Fibroblast of lung (primary cell): ENCODE results near the gene SH3BP2. TPM values are rescaled to one million over a fixed set of nuclear protein-coding genes. Genes with fewer than 3 reads are reported as not detected.

Experiments used
- DNase-seq, 2 donors: peaks; one replicate each; pipeline versions ENCODE4 v3.0.0 to v3.0.0-alpha.2; 2010; ENCODE audit warnings: low read depth in 2 of 2
- H2AFZ ChIP-seq: 2 replicates; pipeline ENCODE4 v1.5.1; 2012; ENCODE audit warnings: low read length, control low read depth, inconsistent platforms
- H3K27ac ChIP-seq: 2 replicates; pipeline ENCODE4 v1.5.1; 2011; ENCODE audit warnings: low read length, control low read depth; ENCODE audit not compliant: insufficient read depth
- H3K27me3 ChIP-seq: 2 replicates; pipeline ENCODE4 v1.5.1; 2011; ENCODE audit warnings: mild to moderate bottlenecking, low read length; ENCODE audit not compliant: control insufficient read depth, insufficient read depth
- H3K36me3 ChIP-seq: 2 replicates; pipeline ENCODE4 v1.5.1; 2011; ENCODE audit warnings: low read length; ENCODE audit not compliant: control insufficient read depth, insufficient read depth
- H3K4me1 ChIP-seq: 2 replicates; pipeline ENCODE4 v1.5.1; 2011; ENCODE audit warnings: low read length; ENCODE audit not compliant: control insufficient read depth, insufficient read depth; ENCODE audit errors: extremely low read depth
- H3K4me2 ChIP-seq: 2 replicates; pipeline ENCODE4 v1.5.1; 2011; ENCODE audit warnings: low read length, control low read depth; ENCODE audit not compliant: insufficient read depth; ENCODE audit errors: extremely low read depth
- H3K4me3 ChIP-seq, 4 experiments: fragments of 200-600 bp in 1 of 4; sonication (generic) in 1 of 4; replicated peaks in 1 of 4; 2 replicates each; pipeline ENCODE4 v1.5.1; 2011 to 2016; ENCODE audit warnings: low read length in 4 of 4, low read depth in 3 of 4, mild to moderate bottlenecking in 3 of 4, control low read depth in 2 of 4, inconsistent platforms in 1 of 4, mixed read lengths in 1 of 4; ENCODE audit not compliant: insufficient read depth in 1 of 4; ENCODE audit errors: control extremely low read depth in 1 of 4
- H3K79me2 ChIP-seq: 2 replicates; pipeline ENCODE4 v1.5.1; 2012; ENCODE audit warnings: mild to moderate bottlenecking, low read length, inconsistent platforms; ENCODE audit not compliant: control insufficient read depth, insufficient read depth
- H3K9ac ChIP-seq: 2 replicates; pipeline ENCODE4 v1.5.1; 2011; ENCODE audit warnings: mild to moderate bottlenecking, low read length, control low read depth; ENCODE audit not compliant: insufficient read depth
- H3K9me3 ChIP-seq: 2 replicates; pipeline ENCODE4 v1.5.1; 2012; ENCODE audit warnings: low read depth, low read length; ENCODE audit not compliant: control insufficient read depth, insufficient read depth
- H4K20me1 ChIP-seq: 2 replicates; pipeline ENCODE4 v1.5.1; 2011; ENCODE audit warnings: low read length; ENCODE audit not compliant: control insufficient read depth, insufficient read depth; ENCODE audit errors: extremely low read depth
- EZH2 ChIP-seq: IDR thresholded peaks from 2 replicates; pipeline ENCODE4 v1.5.1; 2012; ENCODE audit warnings: low read length, control low read depth, mild to moderate bottlenecking; ENCODE audit errors: missing control alignments
- polyA plus RNA-seq, 2 donors: library from polyadenylated mRNA; depleted of rRNA in 1 of 2; stranded (reverse) in 1 of 2; unstranded in 1 of 2; fragments of >200 nt; gene quantifications; 2 replicates each; pipeline ENCODE4 v1.2.1, GENCODE V29; 2011 to 2012; ENCODE audit warnings: missing spikeins in 1 of 2
- total RNA-seq: library from RNA; depleted of rRNA; stranded (reverse); fragments of >200 nt; gene quantifications from 2 replicates; pipeline ENCODE4 v1.2.1, GENCODE V29; 2014
- TF ChIP-seq, protein P1 (sequence below), 2 donors: IDR thresholded peaks in 1 of 2; conservative IDR thresholded peaks in 1 of 2; 1 replicate in 1 of 2; 2 replicates in 1 of 2; pipeline ENCODE4 v1.5.1; 2011 to 2012; ENCODE audit warnings: low read length in 2 of 2, control low read depth in 1 of 2, inconsistent platforms in 1 of 2, low read depth in 1 of 2, mild to moderate bottlenecking in 1 of 2

SH3BP2 gene
- total and polyA plus RNA-seq, 2 donors (not counting 1 experiment from before 2014, with no cell fraction given): 8.6 to 14.1 TPM

- H3K79me2 ChIP-seq: peaks cover 42% of the 10 kb centered on the region
- H3K4me1 ChIP-seq: no peaks in the 10 kb centered on the region
- H4K20me1 ChIP-seq: no peaks in the 10 kb centered on the region
- no peak overlapping the region for H3K4me3 ChIP-seq
- H3K9ac ChIP-seq: no peak overlapping the region
- H3K27ac ChIP-seq: no peak overlapping the region
- H3K27me3 ChIP-seq: no peaks in the 10 kb centered on the region
- H2AFZ ChIP-seq: no peak overlapping the region
- H3K36me3 ChIP-seq: no peaks in the 10 kb centered on the region
- no peaks in the 10 kb centered on the region for H3K9me3 ChIP-seq
- TF ChIP-seq, protein P1, sequence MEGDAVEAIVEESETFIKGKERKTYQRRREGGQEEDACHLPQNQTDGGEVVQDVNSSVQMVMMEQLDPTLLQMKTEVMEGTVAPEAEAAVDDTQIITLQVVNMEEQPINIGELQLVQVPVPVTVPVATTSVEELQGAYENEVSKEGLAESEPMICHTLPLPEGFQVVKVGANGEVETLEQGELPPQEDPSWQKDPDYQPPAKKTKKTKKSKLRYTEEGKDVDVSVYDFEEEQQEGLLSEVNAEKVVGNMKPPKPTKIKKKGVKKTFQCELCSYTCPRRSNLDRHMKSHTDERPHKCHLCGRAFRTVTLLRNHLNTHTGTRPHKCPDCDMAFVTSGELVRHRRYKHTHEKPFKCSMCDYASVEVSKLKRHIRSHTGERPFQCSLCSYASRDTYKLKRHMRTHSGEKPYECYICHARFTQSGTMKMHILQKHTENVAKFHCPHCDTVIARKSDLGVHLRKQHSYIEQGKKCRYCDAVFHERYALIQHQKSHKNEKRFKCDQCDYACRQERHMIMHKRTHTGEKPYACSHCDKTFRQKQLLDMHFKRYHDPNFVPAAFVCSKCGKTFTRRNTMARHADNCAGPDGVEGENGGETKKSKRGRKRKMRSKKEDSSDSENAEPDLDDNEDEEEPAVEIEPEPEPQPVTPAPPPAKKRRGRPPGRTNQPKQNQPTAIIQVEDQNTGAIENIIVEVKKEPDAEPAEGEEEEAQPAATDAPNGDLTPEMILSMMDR (conservative IDR thresholded peaks at IDR 0.05 in 1 of 2, IDR thresholded peaks at IDR 0.05 in 1 of 2; ENCODE audit: low read depth in 1 of 2, low read length in 2 of 2): no peak
- no peak for TF ChIP-seq EZH2
- DNase-seq: no peak
- H3K4me2 ChIP-seq: no peak overlapping the region
Measured at GRCh38 chr4:2879026-2879425, 86.1 kb downstream of the SH3BP2 start.

DNA sequence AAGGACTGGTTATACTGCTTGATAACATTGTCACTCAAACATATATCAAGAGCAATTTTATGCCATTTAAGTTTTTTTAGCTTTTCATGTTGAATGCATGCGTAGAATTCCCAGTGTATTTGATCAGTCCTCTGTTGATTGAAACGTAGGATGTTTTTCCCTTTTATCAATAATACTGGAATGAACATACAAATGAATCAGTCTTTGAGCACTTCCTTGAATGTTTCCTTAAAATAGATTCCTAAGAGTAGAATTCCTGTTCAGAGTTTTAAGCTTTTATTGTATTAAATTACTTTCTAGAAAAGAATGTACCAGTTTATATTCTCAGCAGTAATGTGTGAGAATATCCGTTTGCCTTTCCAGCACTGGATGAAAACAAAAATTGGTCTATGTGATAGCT is 88.5 kb downstream of the SH3BP2 start:
- no peak overlapping the region for H3K4me2 ChIP-seq
- TF ChIP-seq EZH2: no peak
- TF ChIP-seq, protein P1 (conservative IDR thresholded peaks at IDR 0.05 in 1 of 2, IDR thresholded peaks at IDR 0.05 in 1 of 2; ENCODE audit: low read depth in 1 of 2, low read length in 2 of 2): no peak
- H3K27me3 ChIP-seq: no peaks in the 10 kb centered on the region
- H2AFZ ChIP-seq: no peak overlapping the region
- no peak for DNase-seq
- H4K20me1 ChIP-seq: no peaks in the 10 kb centered on the region
- H3K4me1 ChIP-seq: no peaks in the 10 kb centered on the region
- H3K79me2 ChIP-seq: peaks cover 22% of the 10 kb centered on the region
- no peak overlapping the region for H3K27ac ChIP-seq
- H3K4me3 ChIP-seq: no peak overlapping the region
- no peaks in the 10 kb centered on the region for H3K9me3 ChIP-seq
- H3K9ac ChIP-seq: no peak overlapping the region
- peaks cover 9% of the 10 kb centered on the region for H3K36me3 ChIP-seq

- Histone ChIP-seq H3K4me2 (no peak overlapping the region), H4K20me1 (no peaks in the 10 kb centered on the region), H2AFZ (no peak overlapping the region), H3K9ac (no peak overlapping the region), H3K9me3 (no peaks in the 10 kb centered on the region), H3K4me3 (no peak overlapping the region), H3K27me3 (no peaks in the 10 kb centered on the region), H3K27ac (no peak overlapping the region), H3K36me3 (peaks cover 13% of the 10 kb centered on the region), H3K79me2 (peaks cover 19% of the 10 kb centered on the region), H3K4me1 (no peaks in the 10 kb centered on the region)
- DNase-seq: no peak
- TF ChIP-seq, protein P1 (conservative IDR thresholded peaks at IDR 0.05 in 1 of 2, IDR thresholded peaks at IDR 0.05 in 1 of 2; ENCODE audit: low read depth in 1 of 2, low read length in 2 of 2): no peak
- TF ChIP-seq EZH2: no peak
Measured at GRCh38 chr4:2882341-2882740, 89.5 kb downstream of the SH3BP2 start.
